SK-N-SH (cell line): ENCODE results near the gene PCNA. TPM values are rescaled to one million over a fixed set of nuclear protein-coding genes. Genes with fewer than 3 reads are reported as not detected.

ENCODE experiments used
- CTCF ChIA-PET: fragments of 300-600, 350-600 bp; formaldehyde crosslinking; extraction: SDS; loops from one replicate; lab custom pipeline; 2021; lab: Yijun Ruan, JAX
- POLR2A ChIA-PET: fragments of 350-600 bp; sonication (Branson Sonifier 250); formaldehyde crosslinking; extraction: SDS; loops from one replicate; lab custom pipeline; 2020; ENCODE audit warnings: antibody characterized with exemption, inconsistent platforms; lab: Yijun Ruan, JAX
- DNase-seq: peaks from one replicate; pipeline ENCODE4 v3.0.0; 2012
- H2AFZ ChIP-seq: fragments of 200-600 bp; sonication (generic); 2 replicates; pipeline ENCODE4 v1.8.1; 2016; ENCODE audit warnings: antibody characterized with exemption, mild to moderate bottlenecking, low read depth
- H3F3A ChIP-seq: fragments of 200-600 bp; sonication (generic); replicated peaks from 2 replicates; pipeline ENCODE3; 2016; ENCODE audit warnings: antibody characterized with exemption, mild to moderate bottlenecking; ENCODE audit not compliant: insufficient read depth
- H3K27ac ChIP-seq, 2 experiments: fragments of 200-500 bp in 1 of 2; fragments of 200-600 bp in 1 of 2; sonication (Bioruptor generic) in 1 of 2; sonication (generic), shearing (Covaris generic) in 1 of 2; 2 replicates each; pipeline versions ENCODE4 v1.5.1 to v1.6.1; 2014 to 2016; ENCODE audit warnings: low read depth in 2 of 2, inconsistent platforms in 1 of 2, low read length in 1 of 2, mild to moderate bottlenecking in 1 of 2, mixed read lengths in 1 of 2
- H3K27me3 ChIP-seq: fragments of 200-600 bp; sonication (generic), shearing (Covaris generic); 2 replicates; pipeline ENCODE4 v1.6.1; 2016; ENCODE audit warnings: mixed run types; ENCODE audit not compliant: insufficient read depth
- H3K36me3 ChIP-seq, 2 experiments: fragments of 200-500 bp in 1 of 2; fragments of 200-600 bp in 1 of 2; sonication (Bioruptor generic) in 1 of 2; sonication (generic) in 1 of 2; replicated peaks in 1 of 2; 2 replicates each; pipeline versions ENCODE3 to v1.5.1; 2014 to 2016; ENCODE audit warnings: low read length in 1 of 2, mild to moderate bottlenecking in 1 of 2; ENCODE audit not compliant: insufficient read depth in 2 of 2, control insufficient read depth in 1 of 2
- H3K4me1 ChIP-seq, 2 experiments: fragments of 200-500 bp in 1 of 2; fragments of 200-600 bp in 1 of 2; sonication (Bioruptor generic) in 1 of 2; sonication (generic), shearing (Covaris generic) in 1 of 2; 2 replicates each; pipeline versions ENCODE4 v1.5.1 to v1.6.1; 2014 to 2016; ENCODE audit warnings: low read depth in 1 of 2, low read length in 1 of 2, mixed run types in 1 of 2; ENCODE audit not compliant: insufficient read depth in 2 of 2, control insufficient read depth in 1 of 2
- H3K4me2 ChIP-seq: fragments of 200-600 bp; sonication (generic), shearing (Covaris generic); 2 replicates; pipeline ENCODE4 v1.6.1; 2017; ENCODE audit warnings: mixed run types
- H3K4me3 ChIP-seq, 2 experiments: fragments of 200-500 bp in 1 of 2; fragments of 200-600 bp in 1 of 2; sonication (Bioruptor generic) in 1 of 2; sonication (generic), shearing (Covaris generic) in 1 of 2; 2 replicates each; pipeline versions ENCODE4 v1.5.1 to v1.8.1; 2014 to 2016; ENCODE audit warnings: low read depth in 2 of 2, inconsistent platforms in 1 of 2, low read length in 1 of 2, mild to moderate bottlenecking in 1 of 2, mixed read lengths in 1 of 2, moderate library complexity in 1 of 2
- H3K79me2 ChIP-seq: fragments of 200-600 bp; sonication (generic); 2 replicates; pipeline ENCODE4 v1.8.1; 2017; ENCODE audit warnings: mild to moderate bottlenecking; ENCODE audit not compliant: insufficient read depth
- H3K9ac ChIP-seq: fragments of 200-600 bp; sonication (generic); 2 replicates; pipeline ENCODE4 v1.6.1; 2017; ENCODE audit warnings: mixed run types
- H3K9me2 ChIP-seq: fragments of 200-600 bp; sonication (generic); 2 replicates; pipeline ENCODE4 v1.6.1; 2017; ENCODE audit warnings: mixed run types
- H3K9me3 ChIP-seq: fragments of 200-600 bp; sonication (generic); 2 replicates; pipeline ENCODE4 v1.6.1; 2017; ENCODE audit warnings: mixed run types, mild to moderate bottlenecking, moderate library complexity
- H4K20me1 ChIP-seq: fragments of 200-600 bp; sonication (generic); 2 replicates; pipeline ENCODE4 v1.6.1; 2017; ENCODE audit warnings: mild to moderate bottlenecking, mixed run types; ENCODE audit not compliant: insufficient read depth
- CHD2 ChIP-seq: fragments of 150-350 bp; IDR thresholded peaks from 2 replicates; pipeline ENCODE4 v1.6.1; 2018; ENCODE audit warnings: low read length; ENCODE audit not compliant: partially characterized antibody
- ELF1 ChIP-seq: IDR thresholded peaks from 2 replicates; pipeline ENCODE4 v1.4.0; 2012
- EP300 ChIP-seq, 2 experiments: IDR thresholded peaks; 2 replicates each; pipeline versions ENCODE4 v1.4.0 to v1.6.1; 2012; ENCODE audit warnings: borderline replicate concordance in 1 of 2, low read depth in 1 of 2, low read length in 1 of 2
- EZH2phosphoT487 ChIP-seq: fragments of 200-600 bp; sonication (generic); IDR thresholded peaks from 2 replicates; pipeline ENCODE4 v1.6.1; 2017; ENCODE audit warnings: low read depth, mixed run types, mild to moderate bottlenecking, antibody characterized with exemption, moderate library complexity, borderline replicate concordance
- FOXJ3 ChIP-seq: sonication (generic); formaldehyde crosslinking; IDR thresholded peaks from 2 replicates; pipeline ENCODE4 v1.5.1; 2020; ENCODE audit warnings: mild to moderate bottlenecking, missing genetic modification reagents
- MAX ChIP-seq: IDR thresholded peaks from 2 replicates; pipeline ENCODE4 v1.4.0; 2012; ENCODE audit warnings: low read depth
- MEF2A ChIP-seq: IDR thresholded peaks from 2 replicates; pipeline ENCODE4 v1.4.0; 2012; ENCODE audit warnings: low read depth, borderline replicate concordance
- MXI1 ChIP-seq: IDR thresholded peaks from 2 replicates; pipeline ENCODE4 v1.6.1; 2012; ENCODE audit warnings: mild to moderate bottlenecking, low read depth, low read length, improper control_type of control experiment
- NFIC ChIP-seq: IDR thresholded peaks from 2 replicates; pipeline ENCODE4 v1.4.0; 2012; ENCODE audit warnings: borderline replicate concordance
- PBX3 ChIP-seq: IDR thresholded peaks from 2 replicates; pipeline ENCODE4; 2012
- POLR2AphosphoS5 ChIP-seq: IDR thresholded peaks from 2 replicates; pipeline ENCODE4 v1.6.1; 2012; ENCODE audit warnings: low read depth, low read length
- RFX5 ChIP-seq: IDR thresholded peaks from 2 replicates; pipeline ENCODE4 v1.6.1; 2012; ENCODE audit warnings: mild to moderate bottlenecking, improper control_type of control experiment, low read length
- SIN3A ChIP-seq: IDR thresholded peaks from 2 replicates; pipeline ENCODE4 v1.6.1; 2012; ENCODE audit warnings: low read depth, mild to moderate bottlenecking, low read length, moderate library complexity, borderline replicate concordance
- TAF1 ChIP-seq: IDR thresholded peaks from 2 replicates; pipeline ENCODE4 v1.6.1; 2012; ENCODE audit warnings: low read depth, mild to moderate bottlenecking, low read length, moderate library complexity, borderline replicate concordance
- USF1 ChIP-seq: IDR thresholded peaks from 2 replicates; pipeline ENCODE4 v1.4.0; 2012; ENCODE audit warnings: low read depth, borderline replicate concordance
- USF2 ChIP-seq: fragments of 150-350 bp; IDR thresholded peaks from 2 replicates; pipeline ENCODE4 v1.6.1; 2017; ENCODE audit warnings: antibody characterized with exemption, low read length, low read depth, borderline replicate concordance
- YY1 ChIP-seq: IDR thresholded peaks from 2 replicates; pipeline ENCODE4 v1.4.0; 2012; ENCODE audit warnings: low read depth, mild to moderate bottlenecking
- ZBTB33 ChIP-seq: IDR thresholded peaks from 2 replicates; pipeline ENCODE4 v1.4.0; 2012; ENCODE audit warnings: low read depth, borderline replicate concordance
- WGBS: methylation state at CpG from one replicate; pipeline ENCODE4 v1.1.6; 2017; ENCODE audit warnings: low lambda C conversion rate; 5-methylcytosine and 5-hydroxymethylcytosine counted together
- polyA plus RNA-seq, 3 experiments: library from polyadenylated mRNA; depleted of rRNA; stranded (reverse); fragments of >200 nt; gene quantifications; 2 replicates each; pipeline ENCODE4 v1.2.3, GENCODE V29; 2012

PCNA gene
- polyA plus RNA-seq, 1 of the 3 experiments (the other 2 are of a cell fraction) = 185 TPM

- Histone ChIP-seq H3K9ac (no peak overlapping the region), H3F3A (no peaks in the 10 kb centered on the region), H3K4me3 (no peak overlapping the region), H4K20me1 (0 out of 2 replicates have a peak, but pooled peaks cover 16% of the 10 kb centered on the region)
- peak; percentile 51; the same call in 1 of the 2 replicates for TF ChIP-seq USF1
- TF ChIP-seq TAF1 = no peak
- TF ChIP-seq POLR2AphosphoS5 = no peak
- no peak for TF ChIP-seq MAX
- TF ChIP-seq, all 33 proteins: peak for 1
- Histone ChIP-seq H3K79me2 (peaks cover 67% of the 10 kb centered on the region), H2AFZ (no peak overlapping the region), H3K27me3 (no peaks in the 10 kb centered on the region), H3K9me2 (no peaks in the 10 kb centered on the region), H3K4me1 (no peaks in the 10 kb centered on the region; a peak in 1 of 4 replicates), H3K4me2 (no peak overlapping the region), H3K27ac (no peak overlapping the region), H3K36me3 (no peaks in the 10 kb centered on the region), H3K9me3 (no peaks in the 10 kb centered on the region)
- WGBS = 93% methylated on average over 12 of the region's 13 CpGs
- DNase-seq = no peak
- POLR2A ChIA-PET = no interaction called here
- CTCF ChIA-PET = interaction anchor here (1.5 kb wide), 1 partner anchor 19 kb away, joined by 3 read pairs; no protein-coding TSS in a partner anchor
Measured at GRCh38 chr20:5150226-5151076, 30.7 kb upstream of the PCNA start.

- Histone ChIP-seq H3K9ac (no peak overlapping the region), H2AFZ (no peak overlapping the region), H3K9me2 (no peaks in the 10 kb centered on the region), H3K27me3 (no peaks in the 10 kb centered on the region), H3K4me1 (no peaks in the 10 kb centered on the region; a peak in 1 of 4 replicates), H3K9me3 (no peaks in the 10 kb centered on the region), H3K4me2 (no peak overlapping the region), H3F3A (no peaks in the 10 kb centered on the region), H3K79me2 (peaks cover 64% of the 10 kb centered on the region), H3K36me3 (no peaks in the 10 kb centered on the region), H3K4me3 (no peak overlapping the region), H4K20me1 (0 out of 2 replicates have a peak, but pooled peaks cover 16% of the 10 kb centered on the region), H3K27ac (no peak overlapping the region)
- 85% methylated on average over 3 of the region's 3 CpGs for WGBS
- POLR2A ChIA-PET = no interaction called here
- no peak for DNase-seq
- no peak for TF ChIP-seq ZBTB33
- no peak for TF ChIP-seq SIN3A
- TF ChIP-seq USF2 = no peak
- no peak for TF ChIP-seq FOXJ3 (CRISPR knock-in tag)
- TF ChIP-seq TAF1 = no peak
- TF ChIP-seq YY1 = no peak
- TF ChIP-seq EZH2phosphoT487 = no peak
- no peak for TF ChIP-seq RFX5
- no peak for TF ChIP-seq NFIC
- TF ChIP-seq POLR2AphosphoS5 = no peak
- TF ChIP-seq EP300 (IDR thresholded peaks at IDR 0.05; ENCODE audit: borderline replicate concordance in 1 of 2, low read depth in 1 of 2, low read length in 1 of 2) = no peak
- no peak for TF ChIP-seq ELF1
- TF ChIP-seq MAX = no peak
- TF ChIP-seq PBX3 = no peak
- TF ChIP-seq MXI1 = no peak
- TF ChIP-seq MEF2A = no peak
- TF ChIP-seq CHD2 = no peak
- CTCF ChIA-PET = no interaction called here
Measured at GRCh38 chr20:5149892-5150225, 30.1 kb upstream of the PCNA start.
